Measurements from ENCODE around the gene DRG2. TPM values are rescaled to one million over a fixed set of nuclear protein-coding genes. Genes with fewer than 3 reads are reported as not detected.

Gene DRG2
- total and polyA plus RNA-seq, 7 donors = 25.0 to 37.3 (median 33.2) TPM

- no peak for DNase-seq
- Histone ChIP-seq H3K27me3 (peaks cover 0 to 12% (median 0%) of the 10 kb centered on the region in 3 donors), H3K36me3 (no peaks in the 10 kb centered on the region), H3K27ac (no peak overlapping the region), H3K9me3 (peaks cover 0 to 2% (median 0%) of the 10 kb centered on the region in 4 donors), H3K4me3 (no peak overlapping the region), H3K4me1 (no peaks in the 10 kb centered on the region)
- intact Hi-C loops (cut with DNase I) = no loop called here
- TF ChIP-seq CTCF (IDR thresholded peaks at IDR 0.05) = no peak
- TF ChIP-seq POLR2A (IDR thresholded peaks at IDR 0.05) = no peak
- no peak for TF ChIP-seq POLR2AphosphoS5 (IDR thresholded peaks at IDR 0.05)
- no peak for TF ChIP-seq EP300 (IDR thresholded peaks at IDR 0.05)
- WGBS, 2 donors = 87 to 88% methylated on average over 5 of the region's 5 CpGs
Measured at GRCh38 chr17:18116078-18116477, 28.3 kb downstream of the DRG2 start.

- no peak for DNase-seq
- no peak overlapping the region for H3K27ac ChIP-seq
- 97 to 98% methylated on average over 1 of the region's 1 CpG for WGBS, 2 donors
- peaks cover 0 to 2% (median 0%) of the 10 kb centered on the region in 4 donors for H3K9me3 ChIP-seq
- no peaks in the 10 kb centered on the region for H3K4me1 ChIP-seq
- H3K4me3 ChIP-seq = no peak overlapping the region
- peaks cover 0 to 12% (median 0%) of the 10 kb centered on the region in 3 donors for H3K27me3 ChIP-seq
- H3K36me3 ChIP-seq = no peaks in the 10 kb centered on the region
- intact Hi-C loops (cut with DNase I) = no loop called here
- no peak for TF ChIP-seq POLR2A (IDR thresholded peaks at IDR 0.05)
- TF ChIP-seq CTCF (IDR thresholded peaks at IDR 0.05) = no peak
- no peak for TF ChIP-seq EP300 (IDR thresholded peaks at IDR 0.05)
- TF ChIP-seq POLR2AphosphoS5 (IDR thresholded peaks at IDR 0.05) = no peak
Measured at GRCh38 chr17:18117533-18117932, 29.8 kb downstream of the DRG2 start.

DNA sequence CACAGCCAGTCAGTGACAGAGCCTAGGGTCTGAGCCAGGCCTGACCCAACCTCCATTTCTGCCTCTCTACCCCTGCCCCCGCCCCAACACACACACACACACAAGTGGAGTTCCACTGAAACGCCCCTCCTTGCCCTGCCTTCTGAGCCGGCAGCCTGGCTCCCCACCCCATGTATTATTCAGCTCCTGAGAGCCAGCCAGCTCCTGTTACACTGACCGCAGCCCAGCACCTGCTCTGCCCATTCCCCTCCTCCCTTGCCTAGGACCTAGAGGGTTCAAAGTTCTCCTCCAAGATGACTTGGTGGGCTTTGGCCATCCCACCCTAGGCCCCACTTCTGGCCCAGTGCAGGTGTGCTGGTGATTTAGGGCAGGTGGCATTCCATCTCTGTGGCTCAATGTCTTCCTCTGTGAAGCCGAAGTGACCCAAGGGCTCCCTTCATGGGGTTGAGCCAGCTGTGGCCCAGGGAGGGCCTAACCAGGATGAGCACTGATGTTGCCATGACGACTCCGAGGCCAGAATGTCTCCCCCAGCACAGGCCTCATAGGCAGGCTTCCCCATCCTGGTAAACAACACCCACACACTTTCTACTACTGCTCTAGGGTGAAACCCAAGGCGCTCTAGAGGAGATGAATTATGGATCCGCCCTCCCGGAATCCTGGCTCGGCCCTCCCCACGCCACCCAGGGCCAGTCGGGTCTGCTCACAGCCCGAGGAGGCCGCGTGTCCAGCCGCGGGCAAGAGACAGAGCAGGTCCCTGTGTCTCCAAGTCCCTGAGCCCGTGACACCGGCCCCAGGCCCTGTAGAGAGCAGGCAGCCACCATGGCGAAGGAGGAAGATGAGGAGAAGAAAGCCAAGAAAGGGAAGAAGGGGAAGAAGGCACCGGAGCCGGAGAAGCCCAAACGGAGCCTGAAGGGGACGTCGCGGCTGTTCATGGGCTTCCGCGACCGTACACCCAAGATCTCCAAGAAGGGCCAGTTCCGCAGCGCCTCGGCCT lies 30.5 kb downstream of the DRG2 start:
- TF ChIP-seq EP300 (IDR thresholded peaks at IDR 0.05) (no peak), POLR2AphosphoS5 (IDR thresholded peaks at IDR 0.05) (no peak), POLR2A (IDR thresholded peaks at IDR 0.05) (no peak), CTCF (IDR thresholded peaks at IDR 0.05) (no peak)
- no peaks in the 10 kb centered on the region for H3K36me3 ChIP-seq
- intact Hi-C loops (cut with DNase I) = no loop called here
- peaks cover 0 to 2% (median 0%) of the 10 kb centered on the region in 4 donors for H3K9me3 ChIP-seq
- no peak overlapping the region for H3K27ac ChIP-seq
- H3K4me1 ChIP-seq = no peaks in the 10 kb centered on the region
- 91 to 92% methylated on average over 33 of the region's 33 CpGs for WGBS, 2 donors
- DNase-seq = no peak
- no peak overlapping the region for H3K4me3 ChIP-seq
- peaks cover 0 to 13% (median 0%) of the 10 kb centered on the region in 3 donors for H3K27me3 ChIP-seq

DNA sequence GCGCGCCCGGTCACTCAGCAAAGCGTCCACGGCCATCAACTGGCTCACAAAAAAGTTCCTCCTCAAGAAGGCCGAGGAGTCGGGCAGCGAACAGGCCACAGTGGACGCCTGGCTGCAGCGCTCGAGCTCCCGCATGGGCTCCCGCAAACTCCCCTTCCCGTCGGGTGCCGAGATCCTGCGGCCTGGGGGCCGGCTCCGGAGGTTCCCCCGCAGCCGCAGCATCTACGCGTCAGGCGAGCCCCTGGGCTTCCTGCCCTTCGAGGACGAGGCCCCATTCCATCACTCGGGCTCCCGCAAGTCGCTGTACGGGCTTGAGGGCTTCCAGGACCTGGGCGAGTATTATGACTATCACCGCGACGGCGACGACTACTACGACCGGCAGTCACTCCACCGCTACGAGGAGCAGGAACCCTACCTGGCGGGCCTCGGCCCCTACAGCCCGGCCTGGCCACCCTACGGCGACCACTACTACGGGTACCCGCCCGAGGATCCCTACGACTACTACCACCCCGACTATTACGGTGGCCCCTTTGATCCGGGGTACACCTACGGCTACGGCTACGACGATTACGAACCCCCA lies 31.5 kb downstream of the DRG2 start:
- intact Hi-C loops (cut with DNase I) = no loop called here

More for the DNA sequence above, 31.5 kb downstream of the DRG2 start:
- no peak for TF ChIP-seq POLR2AphosphoS5 (IDR thresholded peaks at IDR 0.05)
- no peak for TF ChIP-seq POLR2A (IDR thresholded peaks at IDR 0.05)
- no peak for TF ChIP-seq CTCF (IDR thresholded peaks at IDR 0.05)
- no peak for TF ChIP-seq EP300 (IDR thresholded peaks at IDR 0.05)
- no peaks in the 10 kb centered on the region for H3K4me1 ChIP-seq
- H3K36me3 ChIP-seq = no peaks in the 10 kb centered on the region
- peaks cover 0 to 16% (median 0%) of the 10 kb centered on the region in 3 donors for H3K27me3 ChIP-seq
- peaks cover 0 to 2% (median 0%) of the 10 kb centered on the region in 4 donors for H3K9me3 ChIP-seq
- 97 to 98% methylated on average over 57 of the region's 57 CpGs for WGBS, 2 donors
- no peak overlapping the region for H3K4me3 ChIP-seq
- DNase-seq = no peak
- no peak overlapping the region for H3K27ac ChIP-seq
